Measurements from ENCODE around the gene STRN3. TPM values are rescaled to one million over a fixed set of nuclear protein-coding genes. Genes with fewer than 3 reads are reported as not detected.
A peak's percentile ranks its signal among the peaks of the same experiment; 100 is the strongest.

The STRN3 gene
- total RNA-seq, 2 experiments from 2014 or later, result 21.8 to 24.1 TPM

DNA sequence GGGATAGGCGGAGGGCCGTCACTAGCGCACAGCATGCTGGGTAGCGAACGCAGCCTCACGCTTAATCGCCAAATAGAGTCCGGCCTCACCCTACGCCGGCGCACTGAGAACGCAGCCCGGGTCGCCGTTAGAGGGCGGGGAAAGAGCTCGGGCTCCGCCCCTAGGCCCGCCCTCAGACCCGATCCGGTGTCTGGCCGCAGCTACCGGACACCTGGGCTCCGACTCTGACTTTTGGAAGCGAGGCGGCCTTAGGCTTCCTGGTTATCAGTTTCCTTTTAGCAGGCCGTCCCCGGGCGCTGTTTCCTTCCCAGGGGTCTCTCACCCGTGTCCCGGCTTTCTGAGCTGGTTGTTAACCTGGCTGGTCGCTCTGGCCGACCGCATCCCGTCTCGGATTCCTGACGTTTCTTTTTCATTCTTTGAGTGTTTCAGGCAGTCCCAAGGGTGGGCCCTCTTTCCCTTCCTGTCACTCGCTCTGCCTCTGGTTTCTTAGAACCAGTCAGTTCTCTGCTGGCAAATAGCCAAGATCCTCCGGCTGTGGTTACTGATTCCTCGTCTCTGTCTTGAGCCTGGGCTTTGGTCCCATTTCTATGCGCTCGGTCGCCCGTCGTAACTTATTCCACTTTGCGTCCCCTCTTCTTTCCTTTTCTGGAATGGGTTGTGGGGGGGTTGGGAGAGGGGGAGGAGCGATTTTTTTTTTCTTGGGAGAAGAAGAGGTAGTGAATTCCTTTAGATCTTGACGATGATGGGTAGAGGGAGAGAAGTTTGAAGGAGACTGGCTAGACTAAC is 464 bp upstream of the STRN3 start:
- DNase-seq (peak; percentile 93), ATAC-seq (ENCODE audit: low read depth) (peak; percentile 94)
- Mint-ChIP-seq H3K27me3 (no peaks in the 10 kb centered on the region), H3K9me3 (no peaks in the 10 kb centered on the region), H3K4me3 (peak overlapping the region; percentile 97), H3K27ac (peak overlapping the region; percentile 98), H3K36me3 (peaks cover 8% of the 10 kb centered on the region), H3K4me1 (peaks cover 44% of the 10 kb centered on the region)
- POLR2A ChIA-PET, result interaction anchor here (0.5 to 3.3 kb wide), 13 partner anchors 11 to 405 kb away, joined by 3 to 22 read pairs (median 4); partner anchors contain the start of genes HEATR5A, HECTD1 and SCFD1

DNA sequence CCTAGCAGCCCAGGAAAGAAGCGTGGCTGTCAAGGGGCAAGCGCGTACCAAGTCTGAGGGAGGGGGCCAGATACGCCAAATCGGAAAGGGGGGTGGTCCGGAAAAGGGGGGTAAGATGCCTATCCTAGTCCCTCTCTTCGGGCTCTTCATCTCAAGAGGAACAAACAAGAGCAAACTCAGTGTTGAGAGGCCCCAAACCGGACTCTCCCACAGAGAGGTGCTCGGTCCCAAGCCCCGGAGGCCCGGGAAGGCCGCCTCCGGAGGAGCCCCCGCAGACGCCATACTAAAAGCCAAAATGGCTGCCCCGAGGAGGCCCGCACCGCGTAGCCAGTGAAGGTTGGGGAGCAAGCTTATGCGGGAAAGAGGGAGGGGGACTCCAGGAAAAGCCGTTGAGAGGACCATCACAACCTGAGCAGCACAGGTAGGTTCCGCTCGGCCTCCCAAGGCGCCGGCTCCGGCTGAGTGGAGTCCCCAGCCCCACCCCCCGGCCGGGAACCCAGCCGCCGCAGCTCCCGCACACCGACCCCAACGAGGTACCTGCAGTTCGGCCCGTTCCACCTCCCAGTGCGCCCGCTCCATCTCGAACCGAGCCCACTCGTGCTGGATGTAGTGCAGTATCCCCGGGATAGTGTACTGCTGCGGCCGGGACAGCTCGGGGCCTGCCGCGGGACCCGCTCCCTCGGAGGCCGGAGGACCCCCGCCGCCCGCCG is 657 bp downstream of the STRN3 start, which contains the start of gene AP4S1:
AP4S1 (plus strand) TSS at position 283 of the 710 bp plus-strand sequence. CDS start 40,548 bp downstream, outside the sequence.
- peak within 1 kb of the TSS; percentile 97 for H3K4me3 Mint-ChIP-seq
- peak within 1 kb of the TSS; percentile 98 for H3K27ac Mint-ChIP-seq
- H3K4me1 Mint-ChIP-seq, result peaks cover 43% of the 10 kb centered on the region
- DNase-seq (peak; percentile 76), ATAC-seq (ENCODE audit: low read depth) (peak; percentile 24)
- H3K36me3 Mint-ChIP-seq, result peaks cover 16% of the 10 kb centered on the region
- POLR2A ChIA-PET, result interaction anchor here (0.9 to 3.3 kb wide), 5 partner anchors 10 to 182 kb away, joined by 3 to 22 read pairs (median 4); partner anchors contain the start of gene HECTD1
- H3K27me3 Mint-ChIP-seq, result no peaks in the 10 kb centered on the region
- no peaks in the 10 kb centered on the region for H3K9me3 Mint-ChIP-seq

DNA sequence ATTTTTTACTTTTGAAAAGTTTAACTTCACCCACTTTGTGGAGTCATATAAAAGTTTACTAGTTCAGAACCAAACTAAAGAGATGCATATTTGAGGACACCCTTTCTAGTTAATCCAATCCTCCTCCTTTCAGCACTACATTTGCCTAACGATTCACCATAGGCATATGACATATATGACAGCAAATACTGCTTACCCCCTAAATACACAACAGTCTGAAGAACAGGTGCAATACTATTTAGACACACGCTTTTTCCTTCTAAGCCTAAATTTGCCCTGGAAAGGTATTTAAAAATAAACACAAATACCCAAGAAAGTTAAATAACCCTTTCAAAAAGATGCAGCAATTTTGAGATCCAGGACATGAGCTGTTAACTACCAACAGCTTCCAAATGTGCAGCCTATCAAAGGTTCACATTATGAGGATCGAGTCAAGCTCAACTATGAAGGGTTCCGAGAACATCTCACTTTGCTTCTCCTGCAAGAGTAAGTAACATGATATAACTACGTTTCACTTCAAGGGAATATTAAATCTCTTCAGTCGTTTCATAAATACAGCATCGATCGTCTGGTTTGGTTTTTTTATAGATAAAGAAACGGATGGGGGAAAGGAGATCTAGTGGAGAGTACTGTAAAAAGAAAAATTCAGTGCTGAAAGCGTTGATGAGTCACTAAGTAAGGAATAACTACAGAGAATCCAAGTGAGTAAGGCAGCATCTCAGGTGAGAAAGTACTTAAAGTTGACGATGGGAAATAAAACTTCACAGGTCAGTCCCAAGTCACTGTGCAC is 1.4 kb downstream of the STRN3 start:
- DNase-seq (no peak), ATAC-seq (ENCODE audit: low read depth) (no peak)
- Mint-ChIP-seq H3K4me1 (peaks cover 43% of the 10 kb centered on the region), H3K27ac (peak overlapping the region; percentile 82), H3K4me3 (peak overlapping the region; percentile 85), H3K36me3 (peaks cover 18% of the 10 kb centered on the region), H3K9me3 (no peaks in the 10 kb centered on the region), H3K27me3 (no peaks in the 10 kb centered on the region)
- POLR2A ChIA-PET, result interaction anchor here (3.3 kb wide), 1 partner anchor 182 kb away, joined by 22 read pairs; the partner anchor contains the start of gene HECTD1

DNA sequence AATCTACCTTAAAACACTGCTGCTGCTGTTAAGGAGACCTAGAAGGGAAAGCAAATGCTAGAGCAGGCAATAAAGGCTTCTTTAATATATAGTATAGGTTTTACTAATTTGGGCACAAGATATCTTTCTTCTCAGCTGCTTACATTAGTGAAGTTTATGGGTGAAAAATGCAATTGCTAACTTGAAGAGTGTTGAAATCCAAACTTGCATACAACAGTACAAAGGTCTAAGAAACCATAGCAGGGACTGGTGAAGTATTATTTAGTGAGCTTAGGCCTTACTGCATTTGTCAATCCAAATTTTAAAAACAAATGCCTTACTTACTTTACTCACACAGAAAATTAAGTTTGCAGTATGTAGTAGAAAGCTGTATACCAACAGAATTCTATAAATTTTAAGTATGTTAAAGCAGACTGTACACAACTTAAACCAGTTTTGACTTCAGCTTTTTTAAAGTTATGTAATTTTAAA is 2.1 kb downstream of the STRN3 start:
- Mint-ChIP-seq H3K4me3 (peak overlapping the region; percentile 31), H3K36me3 (peaks cover 18% of the 10 kb centered on the region), H3K27me3 (no peaks in the 10 kb centered on the region), H3K27ac (no peak overlapping the region), H3K4me1 (peaks cover 41% of the 10 kb centered on the region), H3K9me3 (no peaks in the 10 kb centered on the region)
- no peak for DNase-seq
- POLR2A ChIA-PET, result interaction anchor here (3.3 kb wide), 1 partner anchor 183 kb away, joined by 22 read pairs; the partner anchor contains the start of gene HECTD1
- ATAC-seq (ENCODE audit: low read depth), result no peak

DNA sequence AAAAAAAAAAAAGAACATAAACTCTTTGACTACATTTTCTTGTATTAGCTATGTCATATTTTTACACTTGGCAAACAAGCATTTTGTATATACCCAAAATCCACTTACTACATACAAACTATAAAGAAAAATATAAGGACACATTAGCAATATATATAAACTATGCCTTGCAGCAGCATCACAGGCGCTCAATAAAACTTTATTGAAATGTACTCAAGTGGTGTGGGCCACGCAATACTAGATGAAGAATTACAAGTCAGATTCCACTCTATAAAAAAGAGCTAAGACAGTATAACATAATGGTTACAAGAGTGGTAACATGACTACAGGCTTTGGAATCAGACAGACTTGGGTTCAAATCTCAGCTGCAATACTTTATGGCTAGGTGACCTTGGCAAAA is 3.8 kb downstream of the STRN3 start:
- Mint-ChIP-seq H3K4me3 (no peak overlapping the region), H3K27me3 (no peaks in the 10 kb centered on the region), H3K36me3 (peaks cover 18% of the 10 kb centered on the region), H3K4me1 (peaks cover 35% of the 10 kb centered on the region), H3K9me3 (no peaks in the 10 kb centered on the region), H3K27ac (no peak overlapping the region)
- no peak for ATAC-seq (ENCODE audit: low read depth)
- POLR2A ChIA-PET, result no interaction called here
- no peak for DNase-seq

DNA sequence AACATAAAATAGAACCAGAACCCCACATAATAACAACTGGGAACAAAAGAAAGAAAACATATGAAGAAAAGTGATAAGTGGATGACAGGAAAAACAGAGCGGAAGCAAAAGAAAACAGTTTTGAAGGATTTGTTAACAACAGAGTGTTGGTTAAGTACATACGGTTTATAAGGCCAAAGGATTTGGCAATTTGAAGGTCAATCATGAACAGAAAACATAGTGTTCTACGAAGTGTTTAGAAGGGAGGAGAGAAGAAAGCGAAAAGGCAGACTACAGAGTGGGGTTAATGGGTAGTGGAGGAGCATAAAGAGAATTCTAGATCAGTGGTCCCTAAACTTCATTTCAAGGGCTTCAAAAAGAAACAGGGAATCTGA is 4.6 kb downstream of the STRN3 start:
- ATAC-seq (ENCODE audit: low read depth) (no peak), DNase-seq (no peak)
- Mint-ChIP-seq H3K27me3 (no peaks in the 10 kb centered on the region), H3K36me3 (peaks cover 18% of the 10 kb centered on the region), H3K4me1 (peaks cover 29% of the 10 kb centered on the region), H3K4me3 (no peak overlapping the region), H3K9me3 (no peaks in the 10 kb centered on the region), H3K27ac (no peak overlapping the region)
- POLR2A ChIA-PET, result no interaction called here

DNA sequence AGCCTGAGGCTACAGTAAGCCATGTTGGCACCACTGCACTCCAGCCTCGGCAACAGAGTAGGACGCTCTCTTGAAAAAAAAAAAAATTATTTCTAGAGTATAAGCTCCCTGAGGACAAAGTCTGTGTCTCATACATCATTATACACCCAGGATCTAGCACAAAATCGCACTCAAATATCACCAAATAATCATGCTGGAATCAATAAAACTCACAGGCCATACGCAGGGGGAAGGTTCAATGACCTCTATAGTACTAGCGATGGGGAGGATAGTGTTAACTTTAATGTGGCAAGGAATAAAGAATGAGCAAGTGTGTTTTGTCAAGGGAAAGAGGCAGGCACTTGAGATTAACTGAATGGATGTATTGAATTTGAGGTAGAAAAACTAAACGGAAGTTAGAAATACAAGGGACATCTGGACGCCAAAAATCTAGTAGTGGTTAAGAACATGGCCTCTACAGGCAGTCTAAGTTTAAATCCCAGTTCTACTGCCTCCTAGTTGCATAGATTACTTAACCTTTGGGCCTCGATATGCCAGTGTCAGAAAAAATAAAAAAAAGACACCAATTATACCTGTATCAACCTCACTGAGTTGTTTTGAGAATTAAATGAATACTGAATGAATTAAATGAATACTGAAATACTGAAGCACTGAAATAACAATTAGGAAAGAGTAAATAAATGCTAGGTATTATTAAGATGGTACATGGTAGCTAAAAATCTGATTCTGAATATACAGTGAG is 5.2 kb downstream of the STRN3 start:
- no peaks in the 10 kb centered on the region for H3K9me3 Mint-ChIP-seq
- ATAC-seq (ENCODE audit: low read depth), result no peak

DNA sequence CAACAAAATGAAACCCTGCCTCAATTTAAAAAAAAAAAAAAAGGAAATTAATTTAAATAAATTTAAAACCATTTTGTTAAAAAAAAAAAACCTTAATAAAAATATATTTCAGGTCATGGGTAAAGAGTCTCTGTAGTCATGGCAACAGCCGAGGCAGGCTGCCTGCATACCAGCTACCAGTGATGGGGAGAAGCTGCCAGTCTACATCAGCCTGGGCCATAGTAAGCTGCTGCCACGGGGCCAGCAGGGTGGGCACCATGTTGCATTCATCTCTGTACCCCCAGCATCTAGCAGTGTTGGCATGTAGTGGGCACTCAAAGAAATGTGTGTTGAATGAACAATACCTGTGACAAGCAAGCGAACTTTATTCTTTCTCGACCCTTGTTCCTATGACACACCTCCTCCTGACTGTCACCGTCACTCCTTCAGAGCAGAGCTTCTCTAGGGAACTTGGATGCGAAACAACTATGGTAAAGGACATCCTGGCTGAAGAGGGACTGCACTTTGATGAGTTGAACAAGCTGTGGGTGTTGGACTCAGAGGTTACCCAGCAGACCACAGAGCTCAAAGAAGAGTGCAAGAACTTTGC is 8.0 kb downstream of the STRN3 start:
- peaks cover 18% of the 10 kb centered on the region for H3K36me3 Mint-ChIP-seq
- POLR2A ChIA-PET, result no interaction called here
- DNase-seq (no peak), ATAC-seq (ENCODE audit: low read depth) (no peak)
- no peak overlapping the region for H3K4me3 Mint-ChIP-seq
- H3K27ac Mint-ChIP-seq, result no peak overlapping the region
- H3K9me3 Mint-ChIP-seq, result no peaks in the 10 kb centered on the region
- H3K4me1 Mint-ChIP-seq, result peaks cover 16% of the 10 kb centered on the region
- H3K27me3 Mint-ChIP-seq, result no peaks in the 10 kb centered on the region

More for the DNA sequence above, 5.2 kb downstream of the STRN3 start:
- Mint-ChIP-seq H3K4me1 (peaks cover 29% of the 10 kb centered on the region), H3K27ac (no peak overlapping the region), H3K36me3 (peaks cover 18% of the 10 kb centered on the region), H3K4me3 (no peak overlapping the region), H3K27me3 (no peaks in the 10 kb centered on the region)
- DNase-seq, result no peak
- POLR2A ChIA-PET, result no interaction called here

DNA sequence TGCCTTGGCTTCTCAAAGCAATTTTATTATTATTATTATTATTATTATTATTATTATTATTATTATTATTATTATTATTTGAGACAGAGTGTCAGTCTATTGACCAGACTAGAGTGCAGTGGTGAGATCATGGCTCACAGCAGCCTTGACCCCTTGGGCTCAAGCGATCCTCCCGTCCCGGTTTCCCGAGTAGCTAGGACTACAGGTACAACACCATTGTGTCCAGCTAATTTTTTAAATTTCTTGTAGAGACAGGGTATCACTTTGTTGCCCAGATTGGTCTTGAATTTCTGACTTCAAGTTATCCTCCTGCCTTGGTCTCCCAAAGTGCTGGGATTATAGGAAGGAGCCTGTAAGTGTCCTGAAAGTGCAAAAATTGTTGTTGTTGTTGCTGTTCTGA is 12.3 kb downstream of the STRN3 start:
- no peak for ATAC-seq (ENCODE audit: low read depth)
- Mint-ChIP-seq H3K9me3 (no peaks in the 10 kb centered on the region), H3K36me3 (peaks cover 10% of the 10 kb centered on the region), H3K4me3 (no peak overlapping the region), H3K27ac (no peak overlapping the region), H3K4me1 (peaks cover 2% of the 10 kb centered on the region), H3K27me3 (no peaks in the 10 kb centered on the region)
- no peak for DNase-seq
- POLR2A ChIA-PET, result interaction anchor here (1.0 kb wide), 2 partner anchors 13 to 19 kb away, joined by 4 read pairs; partner anchors contain the start of gene STRN3

DNA sequence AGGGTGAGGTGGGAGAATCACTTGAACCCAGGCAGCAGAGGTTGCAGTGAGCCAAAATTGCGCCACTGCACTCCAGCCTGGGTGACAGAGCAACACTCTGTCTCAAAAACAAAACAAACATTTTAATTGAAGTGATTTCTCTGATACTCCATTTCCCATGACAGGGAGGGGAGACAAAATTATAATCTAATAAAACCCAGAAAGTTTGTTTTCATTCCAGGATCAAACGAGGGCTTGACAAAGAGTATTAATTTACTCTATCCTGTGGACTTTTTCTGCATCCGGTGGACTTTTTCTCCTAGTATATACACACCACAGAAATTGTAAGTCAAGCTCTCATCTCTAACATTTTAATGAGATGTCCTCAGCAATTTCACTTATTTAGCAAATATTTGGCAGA is 15.2 kb downstream of the STRN3 start:
- POLR2A ChIA-PET, result no interaction called here
- ATAC-seq (ENCODE audit: low read depth) (no peak), DNase-seq (no peak)
- Mint-ChIP-seq H3K36me3 (peaks cover 16% of the 10 kb centered on the region), H3K4me3 (no peak overlapping the region), H3K4me1 (peaks cover 2% of the 10 kb centered on the region), H3K27me3 (no peaks in the 10 kb centered on the region), H3K9me3 (no peaks in the 10 kb centered on the region), H3K27ac (no peak overlapping the region)

DNA sequence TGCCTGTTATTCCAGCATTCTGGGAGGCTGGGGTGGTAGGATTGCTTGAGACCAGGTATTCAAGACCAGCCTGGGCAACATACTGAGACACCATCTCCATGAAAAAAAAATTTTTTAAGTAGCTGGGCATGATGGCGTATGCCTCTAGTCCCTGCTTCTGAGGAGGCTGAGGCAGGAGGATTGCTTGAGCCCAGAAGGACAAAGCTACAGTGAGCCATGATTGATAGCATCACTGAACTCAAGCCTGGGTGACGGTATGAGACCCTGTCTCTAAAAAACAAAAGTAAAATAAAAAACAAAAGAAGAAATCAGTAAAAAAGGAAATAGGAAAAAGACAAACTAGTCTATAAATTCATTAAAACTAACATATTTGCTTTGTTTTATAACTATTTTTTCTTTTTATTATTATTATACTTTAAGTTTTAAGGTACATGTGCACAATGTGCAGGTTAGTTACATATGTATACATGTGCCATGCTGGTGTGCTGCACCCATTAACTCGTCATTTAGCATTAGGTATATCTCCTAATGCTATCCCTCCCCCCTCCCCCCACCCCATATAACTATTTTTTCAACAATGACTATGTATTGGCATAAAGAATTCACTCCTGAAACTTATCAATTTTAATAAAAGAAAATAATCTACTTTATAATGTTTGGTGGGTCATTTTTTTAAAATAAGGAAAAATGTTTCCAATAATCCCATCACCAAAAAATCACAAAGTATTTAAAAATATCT is 16.2 kb downstream of the STRN3 start:
- Mint-ChIP-seq H3K27ac (no peak overlapping the region), H3K4me1 (peaks cover 2% of the 10 kb centered on the region), H3K27me3 (no peaks in the 10 kb centered on the region), H3K4me3 (no peak overlapping the region), H3K36me3 (peaks cover 16% of the 10 kb centered on the region), H3K9me3 (no peaks in the 10 kb centered on the region)
- no peak for DNase-seq
- POLR2A ChIA-PET, result no interaction called here
- no peak for ATAC-seq (ENCODE audit: low read depth)

DNA sequence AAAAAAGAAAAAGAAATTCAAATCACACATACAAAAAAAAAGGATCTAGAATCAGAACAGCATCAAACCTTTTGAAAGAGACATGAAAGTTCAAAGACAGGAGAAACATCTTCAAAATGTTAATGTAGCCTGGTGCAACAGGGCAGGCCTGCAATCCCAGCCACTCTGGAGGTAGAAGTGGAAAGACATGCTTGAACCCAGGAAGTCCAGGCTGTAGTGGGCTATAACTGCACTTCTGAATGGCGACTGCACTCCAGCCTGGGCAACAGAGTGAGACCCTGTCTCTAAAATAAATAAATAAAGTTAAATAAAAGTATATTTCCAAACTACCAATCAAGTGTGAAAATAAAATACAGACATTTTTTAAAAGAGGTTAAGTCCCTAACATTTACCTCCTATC is 19.5 kb downstream of the STRN3 start:
- POLR2A ChIA-PET, result no interaction called here
- H3K27me3 Mint-ChIP-seq, result no peaks in the 10 kb centered on the region
- H3K27ac Mint-ChIP-seq, result no peak overlapping the region
- ATAC-seq (ENCODE audit: low read depth) (no peak), DNase-seq (no peak)
- H3K9me3 Mint-ChIP-seq, result no peaks in the 10 kb centered on the region
- H3K4me3 Mint-ChIP-seq, result no peak overlapping the region
- H3K36me3 Mint-ChIP-seq, result peaks cover 21% of the 10 kb centered on the region
- H3K4me1 Mint-ChIP-seq, result peaks cover 8% of the 10 kb centered on the region
